ENCODE measurements around the gene FAM222B.

FAM222B gene

DNA sequence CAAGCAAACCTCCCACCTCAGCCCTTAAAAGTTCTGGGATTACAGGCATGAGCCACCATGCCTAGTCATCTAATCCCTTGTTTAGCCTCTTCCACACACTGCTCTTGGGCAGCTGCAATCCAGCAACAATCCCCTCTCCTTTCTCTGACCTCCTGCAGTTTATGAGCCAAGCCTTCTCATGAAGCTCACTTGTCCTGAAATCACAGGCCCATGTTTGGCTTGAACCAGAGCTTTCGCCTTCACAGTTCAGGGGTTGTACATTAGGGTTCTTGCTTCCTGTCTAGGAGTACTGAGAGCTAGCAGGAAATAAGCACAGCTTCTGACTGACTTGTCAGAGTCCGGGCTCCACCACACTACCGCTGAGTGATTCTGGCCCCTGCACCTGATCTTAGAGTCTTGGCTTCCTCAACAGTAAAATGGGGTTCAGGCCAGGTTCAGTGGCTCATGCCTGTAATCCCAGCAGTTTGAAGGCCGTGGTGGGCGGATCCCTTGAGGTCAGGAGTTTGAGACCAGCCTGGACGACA is 28.5 kb upstream of the FAM222B start:
- H3K9me3 ChIP-seq (ENCODE audit: control insufficient read depth, insufficient read depth, low read length), result no peaks in the 10 kb centered on the region
- no peaks in the 10 kb centered on the region for H3K27me3 ChIP-seq (ENCODE audit: control insufficient read depth, insufficient read depth, low read length)
- H3K4me1 ChIP-seq (ENCODE audit: control insufficient read depth, insufficient read depth, low read length), result no peaks in the 10 kb centered on the region
- H3K36me3 ChIP-seq (ENCODE audit: control insufficient read depth, insufficient read depth, low read length), result no peaks in the 10 kb centered on the region
- no peak overlapping the region for H3K9ac ChIP-seq (ENCODE audit: low read depth, low read length)
- H3K4me3 ChIP-seq (ENCODE audit: low read depth, low read length), result no peak overlapping the region
- H3K27ac ChIP-seq (ENCODE audit: low read depth, low read length), result no peak overlapping the region

GRCh38 chr17:28867276-28867675 is 24.7 kb upstream of the FAM222B start:
- Histone ChIP-seq H3K9me3 (ENCODE audit: control insufficient read depth, insufficient read depth, low read length) (no peaks in the 10 kb centered on the region), H3K27ac (ENCODE audit: low read depth, low read length) (no peak overlapping the region)

DNA sequence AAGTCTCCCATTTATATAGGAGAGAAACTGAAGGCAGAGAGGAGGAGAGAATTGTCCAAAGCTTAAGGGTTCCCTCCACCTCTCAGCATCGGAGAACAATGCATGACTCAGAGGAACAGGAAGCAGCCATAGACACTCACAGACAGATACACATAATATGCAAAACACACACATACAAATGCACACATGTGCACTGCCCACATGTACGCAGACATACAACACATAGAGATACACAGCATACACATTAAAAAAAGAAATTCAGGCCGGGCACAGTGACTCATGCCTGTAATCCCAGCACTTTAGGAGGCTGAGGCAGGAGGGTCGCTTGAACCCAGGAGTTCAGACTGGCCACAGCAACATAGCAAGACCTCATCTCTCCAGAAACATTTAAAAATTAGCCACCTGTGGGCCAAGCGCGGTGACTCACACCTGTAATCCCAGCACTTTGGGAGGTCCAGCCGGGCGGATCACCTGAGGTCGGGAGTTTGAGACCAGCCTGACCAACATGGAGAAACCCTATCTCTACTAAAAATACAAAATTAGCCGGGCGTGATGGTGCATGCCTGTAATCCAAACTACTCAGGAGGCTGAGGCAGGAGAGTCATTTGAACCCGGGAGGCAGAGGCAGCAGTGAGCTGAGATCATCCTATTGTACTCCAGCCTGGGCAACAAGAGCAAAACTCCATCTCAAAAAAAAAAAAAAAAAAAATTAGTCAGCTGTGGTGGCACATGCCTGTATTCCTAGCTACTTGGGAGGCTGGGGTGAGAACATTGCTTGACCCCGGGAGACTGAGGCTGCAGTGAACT is 23.6 kb upstream of the FAM222B start:
- H3K27ac ChIP-seq (ENCODE audit: low read depth, low read length), result no peak overlapping the region
- no peaks in the 10 kb centered on the region for H3K9me3 ChIP-seq (ENCODE audit: control insufficient read depth, insufficient read depth, low read length)
- H3K9ac ChIP-seq (ENCODE audit: low read depth, low read length), result no peak overlapping the region
- no peak overlapping the region for H3K4me3 ChIP-seq (ENCODE audit: low read depth, low read length)
- no peaks in the 10 kb centered on the region for H3K36me3 ChIP-seq (ENCODE audit: control insufficient read depth, insufficient read depth, low read length)
- H3K4me1 ChIP-seq (ENCODE audit: control insufficient read depth, insufficient read depth, low read length), result no peaks in the 10 kb centered on the region
- H3K27me3 ChIP-seq (ENCODE audit: control insufficient read depth, insufficient read depth, low read length), result no peaks in the 10 kb centered on the region

More at GRCh38 chr17:28867276-28867675, 24.7 kb upstream of the FAM222B start:
- no peak overlapping the region for H3K4me3 ChIP-seq (ENCODE audit: low read depth, low read length)
- H3K4me1 ChIP-seq (ENCODE audit: control insufficient read depth, insufficient read depth, low read length), result no peaks in the 10 kb centered on the region
- H3K36me3 ChIP-seq (ENCODE audit: control insufficient read depth, insufficient read depth, low read length), result no peaks in the 10 kb centered on the region
- H3K9ac ChIP-seq (ENCODE audit: low read depth, low read length), result no peak overlapping the region
- no peaks in the 10 kb centered on the region for H3K27me3 ChIP-seq (ENCODE audit: control insufficient read depth, insufficient read depth, low read length)

DNA sequence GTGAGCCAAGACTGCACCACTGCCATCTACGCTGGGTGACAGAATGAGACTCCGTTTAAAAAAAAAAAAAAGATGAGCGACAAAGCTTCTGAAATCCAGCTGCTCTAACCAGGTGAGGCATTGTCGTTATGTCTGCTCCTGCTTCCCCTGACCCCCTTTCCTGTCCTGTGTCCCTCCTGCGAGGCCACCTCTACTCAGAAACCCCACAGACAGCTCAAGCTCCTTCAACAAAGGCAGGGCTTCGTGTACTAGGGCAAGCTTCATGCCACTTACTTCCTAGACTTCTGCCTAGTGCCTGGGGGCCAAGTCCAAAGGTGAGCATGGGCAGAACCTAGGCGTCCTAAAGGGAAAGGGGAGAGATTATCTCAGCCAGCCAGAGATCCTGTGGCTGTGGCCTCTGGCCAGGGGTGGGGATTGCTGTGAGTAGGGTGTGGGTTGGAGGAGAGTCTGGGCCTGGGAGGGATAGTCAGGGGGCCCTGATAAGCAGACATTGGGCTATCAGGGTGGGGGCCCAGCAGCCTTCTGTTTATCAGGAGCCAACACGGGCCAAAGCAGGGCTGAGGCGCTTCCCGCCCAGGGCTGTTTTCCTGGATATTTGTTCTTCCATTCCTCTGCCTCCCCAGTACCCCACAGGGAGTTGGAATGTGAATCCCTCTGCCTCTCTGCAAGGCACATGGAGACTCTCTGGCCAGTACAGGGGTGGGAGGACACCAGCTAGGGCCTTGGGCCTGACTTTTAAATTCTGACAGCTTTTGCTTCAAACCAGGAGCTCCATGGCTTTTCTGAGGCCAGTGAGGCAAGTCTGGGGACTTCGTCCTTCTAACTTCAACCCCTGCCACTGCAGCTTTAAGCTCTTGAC is 22.6 kb upstream of the FAM222B start:
- Histone ChIP-seq H3K27ac (ENCODE audit: low read depth, low read length) (no peak overlapping the region), H3K4me3 (ENCODE audit: low read depth, low read length) (no peak overlapping the region), H3K9ac (ENCODE audit: low read depth, low read length) (no peak overlapping the region), H3K27me3 (ENCODE audit: control insufficient read depth, insufficient read depth, low read length) (no peaks in the 10 kb centered on the region), H3K9me3 (ENCODE audit: control insufficient read depth, insufficient read depth, low read length) (no peaks in the 10 kb centered on the region), H3K36me3 (ENCODE audit: control insufficient read depth, insufficient read depth, low read length) (peaks cover 8% of the 10 kb centered on the region), H3K4me1 (ENCODE audit: control insufficient read depth, insufficient read depth, low read length) (no peaks in the 10 kb centered on the region)

GRCh38 chr17:28863953-28864352 is 21.4 kb upstream of the FAM222B start:
- Histone ChIP-seq H3K9ac (ENCODE audit: low read depth, low read length) (no peak overlapping the region), H3K27ac (ENCODE audit: low read depth, low read length) (no peak overlapping the region), H3K9me3 (ENCODE audit: control insufficient read depth, insufficient read depth, low read length) (no peaks in the 10 kb centered on the region), H3K27me3 (ENCODE audit: control insufficient read depth, insufficient read depth, low read length) (no peaks in the 10 kb centered on the region), H3K4me1 (ENCODE audit: control insufficient read depth, insufficient read depth, low read length) (no peaks in the 10 kb centered on the region), H3K4me3 (ENCODE audit: low read depth, low read length) (no peak overlapping the region), H3K36me3 (ENCODE audit: control insufficient read depth, insufficient read depth, low read length) (peaks cover 16% of the 10 kb centered on the region)

DNA sequence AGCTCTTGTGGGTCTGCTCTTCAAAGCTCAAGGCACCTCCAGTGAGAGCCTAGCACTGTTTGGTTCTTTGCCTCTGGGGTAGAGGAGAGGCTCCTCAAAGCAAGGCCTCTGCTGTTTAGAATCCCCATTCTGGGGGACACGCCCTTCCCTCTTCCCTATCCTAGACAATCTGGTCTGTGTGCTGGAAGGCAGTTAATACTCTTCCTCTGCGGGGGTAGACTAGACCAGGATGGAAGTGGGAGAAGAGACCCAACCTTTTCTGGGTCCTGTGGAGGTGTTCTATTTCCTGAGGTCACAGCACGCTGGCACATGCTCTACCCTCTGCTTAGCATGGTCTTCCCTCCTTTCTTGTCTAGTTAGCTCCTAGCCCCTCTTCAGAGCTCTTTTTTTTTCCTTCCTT is 20.0 kb upstream of the FAM222B start:
- no peak overlapping the region for H3K9ac ChIP-seq (ENCODE audit: low read depth, low read length)
- peaks cover 29% of the 10 kb centered on the region for H3K36me3 ChIP-seq (ENCODE audit: control insufficient read depth, insufficient read depth, low read length)
- no peaks in the 10 kb centered on the region for H3K9me3 ChIP-seq (ENCODE audit: control insufficient read depth, insufficient read depth, low read length)
- H3K4me1 ChIP-seq (ENCODE audit: control insufficient read depth, insufficient read depth, low read length), result no peaks in the 10 kb centered on the region
- no peak overlapping the region for H3K4me3 ChIP-seq (ENCODE audit: low read depth, low read length)
- no peak overlapping the region for H3K27ac ChIP-seq (ENCODE audit: low read depth, low read length)
- H3K27me3 ChIP-seq (ENCODE audit: control insufficient read depth, insufficient read depth, low read length), result no peaks in the 10 kb centered on the region

GRCh38 chr17:28861393-28862203 is 19.0 kb upstream of the FAM222B start:
- Histone ChIP-seq H3K9me3 (ENCODE audit: control insufficient read depth, insufficient read depth, low read length) (no peaks in the 10 kb centered on the region), H3K36me3 (ENCODE audit: control insufficient read depth, insufficient read depth, low read length) (peaks cover 32% of the 10 kb centered on the region), H3K27ac (ENCODE audit: low read depth, low read length) (no peak overlapping the region)

DNA sequence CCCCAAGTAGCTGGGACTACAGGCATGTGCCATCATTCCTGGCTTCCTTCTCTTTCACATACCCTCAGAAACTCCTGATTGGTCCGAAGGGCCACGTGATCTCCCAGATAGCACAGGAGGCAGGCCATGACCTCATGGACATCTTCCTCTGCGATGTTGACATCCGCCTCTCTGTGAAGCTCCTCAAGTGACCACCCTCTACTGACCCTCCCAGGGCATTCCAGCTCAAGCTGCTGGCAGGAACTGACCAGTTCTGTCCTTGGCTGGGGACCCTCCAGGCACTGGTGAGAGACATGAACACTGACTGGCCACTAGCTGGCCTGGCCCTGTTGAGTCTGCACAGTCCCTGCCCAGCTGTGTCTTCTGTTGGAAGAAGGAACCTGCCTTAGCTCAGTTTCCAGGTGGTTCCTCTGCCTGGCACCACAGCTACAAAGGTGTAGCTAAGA is 17.8 kb upstream of the FAM222B start:
- H3K9ac ChIP-seq (ENCODE audit: low read depth, low read length), result no peak overlapping the region
- H3K27ac ChIP-seq (ENCODE audit: low read depth, low read length), result no peak overlapping the region

More at GRCh38 chr17:28861393-28862203, 19.0 kb upstream of the FAM222B start:
- Histone ChIP-seq H3K27me3 (ENCODE audit: control insufficient read depth, insufficient read depth, low read length) (no peaks in the 10 kb centered on the region), H3K4me3 (ENCODE audit: low read depth, low read length) (no peak overlapping the region), H3K4me1 (ENCODE audit: control insufficient read depth, insufficient read depth, low read length) (no peaks in the 10 kb centered on the region), H3K9ac (ENCODE audit: low read depth, low read length) (no peak overlapping the region)

GRCh38 chr17:28858801-28859355 is 16.3 kb upstream of the FAM222B start:
- no peaks in the 10 kb centered on the region for H3K27me3 ChIP-seq (ENCODE audit: control insufficient read depth, insufficient read depth, low read length)
- H3K27ac ChIP-seq (ENCODE audit: low read depth, low read length), result no peak overlapping the region
- peaks cover 38% of the 10 kb centered on the region for H3K36me3 ChIP-seq (ENCODE audit: control insufficient read depth, insufficient read depth, low read length)
- H3K4me3 ChIP-seq (ENCODE audit: low read depth, low read length), result no peak overlapping the region
- H3K4me1 ChIP-seq (ENCODE audit: control insufficient read depth, insufficient read depth, low read length), result no peaks in the 10 kb centered on the region
- no peaks in the 10 kb centered on the region for H3K9me3 ChIP-seq (ENCODE audit: control insufficient read depth, insufficient read depth, low read length)
- no peak overlapping the region for H3K9ac ChIP-seq (ENCODE audit: low read depth, low read length)

More for the DNA sequence above, 17.8 kb upstream of the FAM222B start:
- no peaks in the 10 kb centered on the region for H3K4me1 ChIP-seq (ENCODE audit: control insufficient read depth, insufficient read depth, low read length)
- H3K9me3 ChIP-seq (ENCODE audit: control insufficient read depth, insufficient read depth, low read length), result no peaks in the 10 kb centered on the region
- peaks cover 38% of the 10 kb centered on the region for H3K36me3 ChIP-seq (ENCODE audit: control insufficient read depth, insufficient read depth, low read length)
- H3K4me3 ChIP-seq (ENCODE audit: low read depth, low read length), result no peak overlapping the region
- no peaks in the 10 kb centered on the region for H3K27me3 ChIP-seq (ENCODE audit: control insufficient read depth, insufficient read depth, low read length)

Measured in HUES48 (cell line).